KBM-7 (cell line): ENCODE data around the gene UPB1.
"Not testable (repeated sequence)": the region's sequence is repeated elsewhere in the genome, so short reads cannot be mapped to it uniquely, and the experiment has no call there.

ENCODE experiments used
- DNase-seq: peaks from one replicate; pipeline ENCODE4 v3.0.0-alpha.2; 2015
- in situ Hi-C: fragments of 300-500 bp; cut with MboI; formaldehyde crosslinking; loops from 2 replicates; pipeline ENCODE4 v1.14.3; 2020; ENCODE audit warnings: low sequenced_read_pairs, low pct_unique_long_range_greater_than_20kb, mixed read lengths

The UPB1 gene

DNA sequence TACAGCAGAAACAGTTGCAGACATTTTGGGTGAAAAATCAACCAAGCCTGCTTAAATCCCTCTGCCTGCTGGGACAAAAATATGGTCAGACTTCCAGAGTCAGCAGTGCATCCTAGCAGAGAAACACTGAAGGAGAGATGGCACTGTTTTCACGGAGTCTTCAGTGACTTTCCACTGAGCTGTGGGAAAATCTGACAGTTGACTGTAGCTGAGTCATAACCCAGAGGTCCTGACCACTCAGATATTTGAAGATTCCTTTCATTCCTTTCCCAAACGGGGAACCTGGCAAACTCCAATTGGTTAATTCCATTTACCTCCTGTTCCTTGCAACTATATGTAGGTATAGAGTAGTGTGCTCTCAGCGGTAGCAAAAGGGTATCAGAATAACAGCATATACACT lies 20.9 kb upstream of the UPB1 start:
- in situ Hi-C loops, result no loop called here
- no peak for DNase-seq

DNA sequence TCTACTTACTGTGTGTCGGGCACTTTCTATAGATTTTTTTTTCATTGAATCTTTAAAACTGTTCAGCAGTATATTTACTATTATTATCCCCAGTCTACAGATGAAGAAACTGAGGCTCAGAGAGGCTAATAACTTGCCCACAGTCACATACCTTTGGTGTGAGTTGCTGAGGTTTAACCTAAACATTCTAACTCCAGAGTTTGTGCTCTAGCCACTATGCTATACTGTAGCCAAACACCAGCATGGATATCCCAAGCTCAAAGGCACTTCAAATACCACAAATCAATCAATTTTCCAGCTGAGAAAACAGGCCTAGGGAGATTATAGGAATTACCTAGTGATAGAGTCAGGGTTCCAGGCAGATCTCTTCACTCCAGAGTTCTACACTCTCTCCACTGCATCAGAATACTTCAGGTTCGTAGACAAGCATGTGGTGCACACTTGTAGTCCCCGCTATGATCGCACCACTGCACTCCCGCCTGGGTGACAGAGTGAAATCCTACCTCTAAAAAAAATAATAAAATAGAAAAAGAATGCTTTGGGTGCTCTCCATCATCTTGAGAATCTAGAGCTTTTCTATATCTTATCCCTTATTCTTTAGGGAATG lies 20.4 kb upstream of the UPB1 start:
- no peak for DNase-seq
- in situ Hi-C loops, result no loop called here

DNA sequence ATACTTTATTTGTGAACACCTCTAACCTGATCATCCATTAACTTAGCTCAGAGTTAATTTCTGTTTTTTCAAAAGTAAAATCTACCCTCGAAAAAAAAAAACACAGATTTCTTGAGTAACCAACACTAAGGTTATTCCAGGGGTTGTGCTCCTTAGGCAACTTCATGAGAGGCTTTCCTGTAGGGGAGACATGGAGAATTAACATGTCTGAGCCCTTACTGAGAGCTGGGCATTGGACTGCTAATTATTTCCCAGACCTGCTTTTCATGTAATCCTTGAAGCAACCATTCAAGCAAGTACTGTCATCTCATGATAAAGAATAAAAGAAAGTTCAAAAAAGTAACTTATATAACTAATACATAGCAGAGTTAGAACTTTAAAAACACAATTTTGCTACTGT lies 13.5 kb upstream of the UPB1 start:
- no peak for DNase-seq
- in situ Hi-C loops, result no loop called here

DNA sequence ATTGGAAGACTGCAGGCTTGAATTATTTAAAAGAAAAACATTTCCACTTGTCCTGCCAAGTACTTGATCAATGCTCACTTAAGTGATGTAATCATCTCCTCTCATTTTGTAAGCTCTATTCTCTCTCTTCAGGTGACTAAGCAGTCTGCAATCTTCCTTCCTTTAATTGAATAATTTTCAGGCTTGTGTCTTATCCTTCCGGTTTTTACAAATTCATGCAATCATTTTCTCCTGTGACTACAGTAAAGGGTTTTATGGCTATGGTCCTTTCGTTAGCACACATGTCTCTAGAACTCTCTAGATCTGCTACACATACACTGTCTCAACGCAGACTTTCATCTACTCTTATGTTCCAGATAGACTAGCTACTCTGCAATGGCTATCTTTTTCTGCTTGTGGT lies 12.6 kb upstream of the UPB1 start:
- DNase-seq, result peak; percentile 56

DNA sequence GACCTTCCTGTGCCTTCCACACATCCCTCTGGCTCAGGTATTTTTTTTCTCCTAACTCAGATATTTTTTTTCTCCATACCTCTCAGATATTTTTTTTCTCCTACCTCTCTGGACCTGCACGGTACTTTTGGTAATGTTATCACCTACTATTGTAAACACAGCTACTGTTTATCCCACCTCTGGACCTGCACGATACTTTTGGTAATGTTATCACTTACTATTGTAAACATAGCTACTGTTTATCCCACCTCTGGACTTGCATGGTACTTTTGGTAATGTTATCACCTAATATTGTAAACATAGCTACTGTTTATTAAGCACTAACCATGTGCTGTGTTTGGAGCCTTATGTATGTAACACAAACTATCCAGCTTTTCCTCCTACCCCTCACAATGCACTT lies 12.1 kb upstream of the UPB1 start:
- in situ Hi-C loops, result no loop called here
- DNase-seq, result no peak

More for the DNA sequence above, 12.6 kb upstream of the UPB1 start:
- in situ Hi-C loops, result no loop called here

- in situ Hi-C loops, result no loop called here
- DNase-seq, result no peak
Measured at GRCh38 chr22:24483976-24484545, 11.1 kb upstream of the UPB1 start.

DNA sequence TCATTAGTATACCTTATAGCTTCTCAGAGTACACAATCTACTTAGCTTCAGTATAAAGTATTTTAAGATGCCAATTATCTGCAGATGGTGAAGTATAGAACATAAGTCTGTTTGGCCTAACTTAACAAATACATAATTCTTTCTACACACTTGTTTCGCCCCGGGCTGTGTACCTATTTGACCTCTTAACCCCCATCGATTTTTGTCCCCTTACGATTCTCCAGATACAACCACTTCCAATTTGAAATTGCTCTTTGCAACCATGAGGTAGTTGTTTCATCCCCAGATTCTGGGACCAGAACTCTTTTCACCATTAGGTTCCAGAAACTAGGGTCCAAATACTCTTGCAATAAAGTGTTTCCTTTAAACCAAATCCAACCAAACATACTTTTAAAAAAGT lies 10.0 kb upstream of the UPB1 start:
- in situ Hi-C loops, result no loop called here
- DNase-seq, result no peak

GRCh38 chr22:24485608-24486007 lies 9.5 kb upstream of the UPB1 start:
- no peak for DNase-seq

DNA sequence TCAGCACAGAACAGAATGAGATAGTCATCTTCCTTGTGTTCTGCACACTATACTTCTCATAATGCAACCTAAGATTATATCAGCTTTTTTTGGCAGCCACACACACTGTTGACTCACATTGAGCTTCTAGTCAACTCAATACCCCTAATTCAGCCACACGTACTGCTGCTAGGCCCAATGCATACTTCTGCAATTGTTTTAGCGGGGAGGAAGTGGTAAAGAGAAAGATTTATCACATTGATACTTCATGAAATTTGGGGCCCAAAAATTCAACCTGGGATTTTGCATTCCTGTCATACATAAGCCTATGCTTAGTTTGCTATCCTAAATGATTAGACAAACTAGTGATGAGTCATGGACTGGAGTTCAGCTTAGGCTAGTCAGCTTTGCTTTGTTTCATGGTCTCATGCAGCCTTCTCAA lies 8.6 kb upstream of the UPB1 start:
- in situ Hi-C loops, result no loop called here
- DNase-seq, result peak; percentile 50

More at GRCh38 chr22:24485608-24486007, 9.5 kb upstream of the UPB1 start:
- in situ Hi-C loops, result no loop called here

GRCh38 chr22:24489011-24489410 lies 6.1 kb upstream of the UPB1 start:
- in situ Hi-C loops, result no loop called here
- no peak for DNase-seq

- in situ Hi-C loops, DNase-seq: not testable (repeated sequence)
Measured at GRCh38 chr22:24489434-24489833, 5.7 kb upstream of the UPB1 start.

- in situ Hi-C loops, result no loop called here
- no peak for DNase-seq
Measured at GRCh38 chr22:24492391-24492790, 2.7 kb upstream of the UPB1 start.

GRCh38 chr22:24494167-24494527 lies 985 bp upstream of the UPB1 start:
- no peak for DNase-seq
- in situ Hi-C loops, result no loop called here

GRCh38 chr22:24495365-24495675 lies 188 bp downstream of the UPB1 start:
- no peak for DNase-seq
- in situ Hi-C loops, result no loop called here

DNA sequence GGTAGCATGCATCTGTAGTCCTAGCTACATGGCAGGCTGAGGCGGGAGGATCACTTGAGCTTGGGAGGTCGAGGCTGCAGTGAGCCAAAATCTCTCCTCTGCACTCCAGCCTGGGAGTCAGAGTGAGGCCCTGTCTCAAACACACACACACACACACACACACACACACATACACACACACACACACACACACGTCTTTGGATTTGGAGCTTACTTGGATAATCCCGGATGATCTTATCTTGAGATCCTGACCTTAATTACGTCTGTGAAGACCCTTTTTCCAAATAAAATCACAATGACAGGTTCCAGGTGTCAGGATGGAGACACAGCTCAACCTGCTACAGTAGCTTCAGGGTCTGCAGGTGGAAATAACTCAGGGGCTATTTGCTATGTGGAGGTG lies 1.1 kb downstream of the UPB1 start:
- no peak for DNase-seq
- in situ Hi-C loops, result no loop called here

- in situ Hi-C loops, result no loop called here
Measured at GRCh38 chr22:24496661-24497060, 1.5 kb downstream of the UPB1 start.

GRCh38 chr22:24497841-24498258 lies 2.7 kb downstream of the UPB1 start:
- no peak for DNase-seq
- in situ Hi-C loops, result no loop called here

More at GRCh38 chr22:24496661-24497060, 1.5 kb downstream of the UPB1 start:
- no peak for DNase-seq

GRCh38 chr22:24498824-24499223 lies 3.7 kb downstream of the UPB1 start:
- DNase-seq, result no peak
- in situ Hi-C loops, result no loop called here

DNA sequence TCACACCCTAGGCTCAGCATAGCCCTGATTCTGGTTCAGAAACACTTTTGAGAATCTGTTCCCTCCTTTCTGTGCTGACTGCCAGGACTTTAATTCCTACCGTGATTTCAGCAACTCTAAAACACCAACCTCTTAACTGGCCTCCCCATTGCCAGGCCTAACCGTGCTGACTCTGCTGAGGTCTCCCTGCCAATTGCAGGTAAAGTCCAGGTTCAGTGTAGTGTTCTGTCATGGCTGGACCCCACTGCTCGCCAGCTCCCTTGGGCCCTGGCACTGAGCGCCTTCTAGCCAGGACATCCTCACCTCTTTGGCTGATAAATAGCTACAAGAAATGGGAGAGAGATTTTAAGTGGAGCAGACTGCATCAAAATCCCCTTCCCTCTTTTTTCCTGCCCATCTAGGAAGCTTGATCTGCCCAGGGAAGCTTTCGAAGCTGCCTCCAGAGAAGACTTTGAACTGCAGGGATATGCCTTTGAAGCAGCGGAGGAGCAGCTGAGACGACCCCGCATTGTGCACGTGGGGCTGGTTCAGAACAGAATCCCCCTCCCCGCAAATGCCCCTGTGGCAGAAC lies 4.7 kb downstream of the UPB1 start:
- no peak for DNase-seq
- in situ Hi-C loops, result no loop called here

DNA sequence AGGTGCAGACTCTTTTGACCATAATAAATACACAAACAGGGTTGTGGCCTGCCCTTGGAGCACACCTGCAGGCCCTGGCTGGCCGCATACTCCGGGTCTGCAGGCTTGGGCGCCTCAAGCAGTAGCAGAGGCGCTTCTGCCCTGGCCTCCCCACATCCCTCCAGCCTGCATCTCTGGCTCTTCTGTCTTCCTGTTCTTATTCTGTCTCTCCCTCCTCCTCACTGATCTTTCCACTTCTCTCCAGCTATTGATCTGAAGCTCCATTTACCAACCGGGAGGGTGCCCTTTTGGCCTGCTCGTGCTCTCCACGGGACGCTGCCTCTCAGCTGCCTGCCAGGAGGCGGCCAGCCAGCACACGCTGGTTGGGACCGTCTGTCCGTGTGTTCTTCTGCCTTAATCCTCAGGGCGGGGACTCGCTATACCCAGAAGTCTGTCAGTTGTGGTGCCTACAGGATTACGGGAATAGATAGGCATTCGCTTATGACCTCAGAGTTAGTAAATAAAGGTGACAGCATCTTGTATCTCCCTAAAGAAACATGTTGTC lies 5.2 kb downstream of the UPB1 start:
- no peak for DNase-seq
- in situ Hi-C loops, result no loop called here
